GM21717 (cell line): Measurements from ENCODE around the gene LCE5A.
"Not testable (repeated sequence)": the region's sequence is repeated elsewhere in the genome, so short reads cannot be mapped to it uniquely, and the experiment has no call there.

Experiments used
- ATAC-seq: cut with Tn5 transposase; IDR thresholded peaks from one replicate; pipeline ENCODE4 v1.9.1; 2021; ENCODE audit warnings: mild to moderate bottlenecking, moderate library complexity; ENCODE audit not compliant: unreplicated experiment

LCE5A gene

GRCh38 chr1:152515434-152515783 lies 4.8 kb downstream of the LCE5A start:
- ATAC-seq: no peak

- no peak for ATAC-seq
Measured at GRCh38 chr1:152516082-152516481, 5.5 kb downstream of the LCE5A start.

GRCh38 chr1:152517237-152517811 lies 6.7 kb downstream of the LCE5A start:
- ATAC-seq: no peak

- no peak for ATAC-seq
Measured at GRCh38 chr1:152519851-152520250, 9.2 kb downstream of the LCE5A start.

GRCh38 chr1:152520561-152521090 lies 10.0 kb downstream of the LCE5A start:
- ATAC-seq: no peak

- ATAC-seq: no peak
Measured at GRCh38 chr1:152525080-152525641, 14.6 kb downstream of the LCE5A start.

- no peak for ATAC-seq
Measured at GRCh38 chr1:152533327-152533938, 22.8 kb downstream of the LCE5A start.

GRCh38 chr1:152535774-152536173 lies 25.2 kb downstream of the LCE5A start:
- ATAC-seq: no peak

- ATAC-seq: no peak
Measured at GRCh38 chr1:152537496-152537895, 26.9 kb downstream of the LCE5A start.

GRCh38 chr1:152539901-152540300 lies 29.3 kb downstream of the LCE5A start:
- no peak for ATAC-seq

GRCh38 chr1:152543820-152544219 lies 33.2 kb downstream of the LCE5A start:
- ATAC-seq: no peak

GRCh38 chr1:152546704-152547103 lies 36.1 kb downstream of the LCE5A start:
- no peak for ATAC-seq

- not testable (repeated sequence) for ATAC-seq
Measured at GRCh38 chr1:152548358-152548757, 37.8 kb downstream of the LCE5A start.
